HG02571 (cell line): ENCODE results near the gene GABRP.

Experiments used
- ATAC-seq: cut with Tn5 transposase; IDR thresholded peaks from one replicate; pipeline ENCODE4 v1.9.1; 2021; ENCODE audit warnings: mild to moderate bottlenecking, moderate library complexity; ENCODE audit not compliant: unreplicated experiment

Gene GABRP, protein sequence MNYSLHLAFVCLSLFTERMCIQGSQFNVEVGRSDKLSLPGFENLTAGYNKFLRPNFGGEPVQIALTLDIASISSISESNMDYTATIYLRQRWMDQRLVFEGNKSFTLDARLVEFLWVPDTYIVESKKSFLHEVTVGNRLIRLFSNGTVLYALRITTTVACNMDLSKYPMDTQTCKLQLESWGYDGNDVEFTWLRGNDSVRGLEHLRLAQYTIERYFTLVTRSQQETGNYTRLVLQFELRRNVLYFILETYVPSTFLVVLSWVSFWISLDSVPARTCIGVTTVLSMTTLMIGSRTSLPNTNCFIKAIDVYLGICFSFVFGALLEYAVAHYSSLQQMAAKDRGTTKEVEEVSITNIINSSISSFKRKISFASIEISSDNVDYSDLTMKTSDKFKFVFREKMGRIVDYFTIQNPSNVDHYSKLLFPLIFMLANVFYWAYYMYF

DNA sequence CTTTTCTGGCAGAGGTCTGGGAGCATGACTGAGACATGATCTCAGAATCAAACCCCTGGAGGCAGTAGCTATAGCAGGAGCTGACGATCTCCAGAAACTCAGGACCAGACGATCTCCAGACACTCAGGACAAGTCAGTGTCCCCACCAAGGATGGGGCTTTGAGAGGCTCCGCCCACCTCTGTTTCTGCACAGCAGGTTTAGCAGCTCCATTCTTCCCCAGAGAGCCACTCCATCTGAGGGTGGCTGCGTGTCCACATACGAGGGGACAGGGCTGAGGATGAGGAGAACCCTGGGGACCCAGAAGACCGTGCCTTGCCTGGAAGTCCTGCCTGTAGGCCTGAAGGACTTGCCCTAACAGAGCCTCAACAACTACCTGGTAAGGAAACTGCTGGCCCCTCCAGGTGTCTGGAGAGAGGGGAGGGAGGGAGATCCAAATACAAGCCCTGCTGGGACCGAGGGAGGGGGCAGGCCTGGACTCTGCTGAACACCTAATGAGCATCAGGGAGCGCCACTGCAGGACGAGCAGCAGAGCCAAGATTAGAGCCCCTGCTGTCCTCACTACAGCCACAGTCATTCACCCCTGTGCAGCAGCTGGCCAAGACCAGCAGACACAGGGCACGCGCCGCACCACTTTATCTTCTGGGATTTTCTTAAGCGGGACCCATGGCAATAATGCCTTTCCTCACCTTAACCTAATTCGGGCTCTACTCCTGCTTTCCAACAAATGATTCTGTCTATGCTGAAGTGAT lies at the start of gene GABRP:
Gene GABRP, plus strand, starts transcription at position 228 of the 750 bp plus-strand sequence. CDS start 4,891 bp downstream, outside the sequence.
- ATAC-seq = no peak

DNA sequence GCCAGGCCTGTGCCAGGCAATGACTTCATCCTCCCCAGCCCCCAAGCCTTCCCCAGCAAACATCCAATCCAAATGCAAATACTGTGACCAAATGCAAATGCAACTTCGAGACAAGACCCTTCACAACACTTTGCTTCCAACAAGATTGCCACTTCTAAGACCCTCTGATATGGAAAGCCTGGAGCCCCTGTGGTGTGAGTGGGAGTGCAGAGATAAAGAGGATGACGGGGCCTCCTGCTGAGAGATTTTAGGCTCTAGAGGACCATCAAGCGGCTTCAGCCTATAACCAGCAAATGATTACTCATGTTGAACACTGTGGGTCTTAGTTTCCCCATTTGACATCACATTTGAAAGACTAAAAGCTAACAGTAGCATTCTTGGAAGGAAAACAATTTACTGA lies 46.6 kb upstream of the GABRP start:
- no peak for ATAC-seq

GRCh38 chr5:170737591-170737990 lies 45.9 kb upstream of the GABRP start:
- ATAC-seq = no peak

- no peak for ATAC-seq
Measured at GRCh38 chr5:170738840-170739239, 44.7 kb upstream of the GABRP start.

GRCh38 chr5:170739446-170739845 lies 44.1 kb upstream of the GABRP start:
- ATAC-seq = no peak

- no peak for ATAC-seq
Measured at GRCh38 chr5:170740551-170741205, 42.8 kb upstream of the GABRP start.

- no peak for ATAC-seq
Measured at GRCh38 chr5:170741801-170742200, 41.7 kb upstream of the GABRP start.

GRCh38 chr5:170743876-170744212 lies 39.7 kb upstream of the GABRP start:
- ATAC-seq = no peak

DNA sequence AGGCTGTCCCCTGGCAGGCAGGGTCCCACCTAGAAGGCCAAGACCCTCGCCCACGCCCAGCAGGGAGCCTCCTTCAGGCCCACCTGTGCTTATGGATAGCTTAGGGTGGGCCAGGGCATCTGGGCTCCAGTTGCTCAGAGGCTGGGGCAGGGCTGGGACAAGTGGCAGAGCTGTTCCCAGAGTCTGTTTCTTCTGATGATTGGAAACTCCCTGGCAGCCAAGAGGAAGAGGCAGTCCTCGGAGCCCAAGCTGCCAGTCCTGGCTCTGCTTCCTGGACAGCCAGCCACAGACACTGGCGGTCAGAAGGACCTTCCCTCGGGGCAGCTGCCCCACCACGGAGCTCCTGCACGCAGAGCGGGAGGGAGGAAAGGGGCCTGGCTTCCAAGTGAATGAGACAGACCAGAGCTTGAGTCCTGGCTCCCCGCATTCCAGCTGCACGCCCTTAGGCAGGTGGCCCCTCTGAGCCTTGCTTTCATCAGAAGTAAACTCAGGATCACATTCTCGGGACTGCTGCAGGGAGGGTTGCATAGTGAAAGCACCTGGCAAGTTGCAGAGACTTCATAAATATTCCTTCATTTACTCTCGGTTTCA lies 37.9 kb upstream of the GABRP start:
- no peak for ATAC-seq

DNA sequence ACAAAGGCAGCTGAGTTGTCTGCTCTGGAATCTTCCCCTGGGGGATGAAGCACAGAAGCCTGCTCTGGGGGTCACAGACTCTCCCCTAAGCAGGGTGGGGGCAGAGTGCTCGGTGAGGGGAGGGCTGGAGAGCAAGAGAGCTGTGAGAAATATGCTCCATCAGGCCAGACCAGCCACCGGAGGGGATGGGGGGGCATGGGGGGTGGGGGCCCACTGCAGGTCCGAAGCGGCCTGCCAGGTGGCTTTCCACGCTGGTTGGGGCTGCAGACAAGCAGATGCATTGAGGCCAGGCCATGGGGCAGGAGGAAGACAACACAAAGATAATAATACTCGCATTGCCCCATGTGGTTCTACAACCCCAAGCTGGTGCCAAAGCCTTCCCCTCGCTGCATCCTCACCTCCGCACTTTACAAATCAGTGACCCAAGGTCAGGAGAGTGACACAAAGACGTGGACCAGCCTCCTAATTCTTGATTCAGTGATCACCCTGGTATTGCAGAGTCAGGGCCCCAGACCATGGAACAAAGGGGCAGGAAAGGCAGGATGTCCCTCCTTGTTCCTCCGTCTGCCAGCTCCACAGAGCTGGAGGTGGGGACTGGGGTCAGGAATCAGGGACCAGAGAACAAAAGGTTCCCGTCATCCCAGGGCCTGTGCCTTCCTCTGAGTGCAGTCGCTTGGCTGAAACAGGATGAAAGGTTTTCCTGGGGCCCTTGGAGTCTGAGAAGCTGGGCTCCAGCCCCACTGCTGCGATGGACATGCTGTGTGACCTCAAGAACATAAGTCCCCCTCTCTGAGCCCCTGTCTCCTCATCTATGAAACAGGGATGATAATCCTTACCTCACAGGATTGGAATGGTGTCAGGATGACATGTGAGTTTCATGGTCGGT lies 37.2 kb upstream of the GABRP start:
- no peak for ATAC-seq

GRCh38 chr5:170746961-170747340 lies 36.6 kb upstream of the GABRP start:
- ATAC-seq = no peak

- ATAC-seq = no peak
Measured at GRCh38 chr5:170747357-170747756, 36.2 kb upstream of the GABRP start.

DNA sequence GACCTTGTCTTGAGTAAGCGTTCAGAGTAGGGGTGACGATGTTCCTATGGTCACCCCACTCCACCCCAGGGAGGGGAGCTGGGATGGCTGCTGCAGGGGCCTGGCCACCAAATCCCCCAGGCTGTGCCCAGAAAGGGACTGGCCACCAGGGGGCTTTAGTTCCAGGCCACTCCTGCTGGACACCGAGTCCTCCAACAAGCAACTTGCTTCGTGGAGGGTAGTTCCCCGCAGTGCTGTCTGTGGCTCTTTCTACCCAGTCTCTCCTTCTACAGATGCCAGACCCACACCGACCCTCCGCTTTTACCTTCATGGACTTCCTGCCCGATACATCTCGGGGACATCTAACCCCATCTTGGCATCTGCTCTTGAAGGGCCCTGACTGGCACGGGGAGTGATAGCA lies 35.7 kb upstream of the GABRP start:
- ATAC-seq = no peak

DNA sequence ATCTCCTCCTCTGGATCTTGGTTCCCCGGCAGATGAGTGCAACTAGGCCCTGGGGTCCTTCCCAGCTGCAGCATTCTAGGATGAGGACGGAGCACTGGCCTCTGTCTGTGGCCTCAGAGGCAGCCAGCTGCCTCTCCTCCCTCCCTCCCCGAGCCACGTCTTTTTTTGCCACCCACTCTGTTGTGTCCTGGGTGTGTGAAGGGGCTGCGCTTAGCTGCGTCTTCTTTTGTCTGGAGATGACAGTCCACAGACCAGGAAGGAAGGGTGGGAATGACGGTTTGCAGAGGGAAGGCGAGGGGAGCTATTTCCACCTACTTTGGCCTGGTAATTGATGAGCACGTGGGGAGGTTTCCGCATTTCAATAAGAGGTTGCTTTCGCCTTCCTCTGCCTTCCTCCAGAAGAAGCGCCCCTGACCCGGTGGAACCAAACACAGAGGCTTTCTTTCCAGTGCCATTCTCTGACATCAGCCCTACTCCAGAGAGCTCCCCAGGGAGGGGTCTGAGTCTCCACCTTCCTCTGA lies 34.5 kb upstream of the GABRP start:
- no peak for ATAC-seq

GRCh38 chr5:170749911-170750431 lies 33.6 kb upstream of the GABRP start:
- ATAC-seq = no peak

GRCh38 chr5:170750791-170751190 lies 32.7 kb upstream of the GABRP start:
- no peak for ATAC-seq

GRCh38 chr5:170751631-170752030 lies 31.9 kb upstream of the GABRP start:
- ATAC-seq = no peak

DNA sequence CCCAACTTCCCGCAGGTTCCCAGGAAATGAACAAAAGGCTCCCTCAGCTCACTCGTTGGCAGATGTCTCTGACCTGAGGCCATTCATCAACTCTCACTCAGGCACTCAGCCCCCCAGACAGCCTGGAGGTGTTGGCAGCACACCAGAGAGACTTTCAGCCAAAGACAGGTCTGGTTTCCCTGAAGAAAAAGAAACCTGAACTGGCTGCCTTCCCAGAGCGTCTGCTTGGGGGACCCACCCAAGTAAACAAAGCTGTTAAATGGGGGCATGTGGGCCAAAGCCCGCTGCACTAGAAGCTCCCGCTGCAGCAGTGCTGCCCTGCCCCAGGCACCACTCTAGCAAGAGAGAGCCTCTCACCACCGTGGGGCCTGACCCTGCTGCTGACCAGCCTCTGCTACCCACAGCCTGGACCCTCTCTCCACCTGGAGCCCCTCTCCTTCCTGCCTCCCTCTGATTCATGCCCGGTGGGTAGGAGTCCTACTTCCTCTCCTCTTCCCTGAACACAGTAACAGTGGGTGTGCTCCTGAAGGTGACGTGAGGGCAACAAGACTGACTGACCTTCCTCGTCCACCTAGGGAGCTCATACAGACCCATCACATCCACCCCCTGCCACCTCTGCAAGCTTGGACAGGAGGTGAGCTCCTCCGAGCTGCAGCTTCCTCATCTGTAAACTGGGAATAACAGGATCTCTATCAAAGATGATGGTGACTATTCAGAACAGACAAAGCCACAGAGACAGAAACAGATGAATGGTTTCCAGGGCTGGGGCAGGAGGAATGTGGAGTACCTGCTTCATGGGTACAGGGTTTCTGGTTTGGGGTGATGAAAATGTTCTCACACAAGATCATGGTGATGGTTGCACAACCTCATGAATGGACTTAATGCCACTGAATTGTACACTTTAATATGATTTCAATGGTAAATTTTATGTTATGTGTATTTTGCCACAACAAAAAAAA lies 31.0 kb upstream of the GABRP start:
- no peak for ATAC-seq

DNA sequence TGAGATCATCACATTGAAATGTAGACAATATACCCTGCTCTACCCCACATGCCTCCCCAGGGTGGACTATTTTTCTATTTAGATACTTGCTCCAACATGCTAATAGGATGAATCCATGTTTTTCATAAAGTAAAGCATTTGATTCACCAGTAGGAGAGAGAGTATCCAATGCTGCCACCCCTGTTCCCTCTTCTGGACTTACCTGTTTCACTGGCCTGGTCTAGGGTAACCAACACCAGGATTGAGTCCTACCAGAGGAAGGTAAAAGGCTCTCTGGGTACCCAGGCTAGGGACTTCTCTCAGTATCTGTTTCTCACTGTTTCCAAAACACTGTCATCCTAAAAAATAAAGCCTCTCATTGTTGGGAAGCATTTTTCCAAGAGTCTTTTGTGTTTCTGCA lies 30.2 kb upstream of the GABRP start:
- no peak for ATAC-seq
